Glutamatergic neuron (in vitro differentiated cells): Measurements from ENCODE around the gene CATSPERE. TPM values are rescaled to one million over a fixed set of nuclear protein-coding genes. Genes with fewer than 3 reads are reported as not detected.

Experiments used
- DNase-seq: peaks from one replicate; pipeline ENCODE4 v3.0.0; 2022
- H3K27ac Mint-ChIP-seq: one replicate; pipeline ENCODE4 v1.8.0; 2020; ENCODE audit warnings: mild to moderate bottlenecking, mixed read lengths, inconsistent platforms; ENCODE audit not compliant: unreplicated experiment
- H3K27me3 Mint-ChIP-seq: one replicate; pipeline ENCODE4 v1.8.0; 2020; ENCODE audit warnings: mild to moderate bottlenecking, moderate library complexity, mixed read lengths, inconsistent platforms; ENCODE audit not compliant: unreplicated experiment
- H3K36me3 Mint-ChIP-seq: one replicate; pipeline ENCODE4 v1.8.0; 2020; ENCODE audit warnings: mild to moderate bottlenecking, mixed read lengths, inconsistent platforms; ENCODE audit not compliant: unreplicated experiment
- H3K4me1 Mint-ChIP-seq: one replicate; pipeline ENCODE4 v1.8.0; 2020; ENCODE audit warnings: mild to moderate bottlenecking, low read depth, mixed read lengths, inconsistent platforms; ENCODE audit not compliant: unreplicated experiment
- H3K4me3 Mint-ChIP-seq: one replicate; pipeline ENCODE4 v1.8.0; 2020; ENCODE audit warnings: mild to moderate bottlenecking, mixed read lengths, inconsistent platforms; ENCODE audit not compliant: unreplicated experiment
- H3K9me3 Mint-ChIP-seq: one replicate; pipeline ENCODE4 v1.8.0; 2020; ENCODE audit warnings: mild to moderate bottlenecking, moderate library complexity, mixed read lengths, inconsistent platforms; ENCODE audit not compliant: unreplicated experiment
- CTCF ChIP-seq: fragments of 200-600 bp; sonication (generic); IDR thresholded peaks from one replicate; pipeline ENCODE4 v1.5.0; 2021; ENCODE audit not compliant: partially characterized antibody, unreplicated experiment
- total RNA-seq: library from RNA; stranded (reverse); fragmentation: NEBNext Ultra II Directional; extraction: Animal tissue kit (Norgen Biotek cat#: 25700); gene quantifications from one replicate; pipeline ENCODE4 v1.2.1, GENCODE V29; 2021; ENCODE audit not compliant: unreplicated experiment

Gene CATSPERE
- total RNA-seq, 1 donor from 2014 or later: 0.59 TPM

DNA sequence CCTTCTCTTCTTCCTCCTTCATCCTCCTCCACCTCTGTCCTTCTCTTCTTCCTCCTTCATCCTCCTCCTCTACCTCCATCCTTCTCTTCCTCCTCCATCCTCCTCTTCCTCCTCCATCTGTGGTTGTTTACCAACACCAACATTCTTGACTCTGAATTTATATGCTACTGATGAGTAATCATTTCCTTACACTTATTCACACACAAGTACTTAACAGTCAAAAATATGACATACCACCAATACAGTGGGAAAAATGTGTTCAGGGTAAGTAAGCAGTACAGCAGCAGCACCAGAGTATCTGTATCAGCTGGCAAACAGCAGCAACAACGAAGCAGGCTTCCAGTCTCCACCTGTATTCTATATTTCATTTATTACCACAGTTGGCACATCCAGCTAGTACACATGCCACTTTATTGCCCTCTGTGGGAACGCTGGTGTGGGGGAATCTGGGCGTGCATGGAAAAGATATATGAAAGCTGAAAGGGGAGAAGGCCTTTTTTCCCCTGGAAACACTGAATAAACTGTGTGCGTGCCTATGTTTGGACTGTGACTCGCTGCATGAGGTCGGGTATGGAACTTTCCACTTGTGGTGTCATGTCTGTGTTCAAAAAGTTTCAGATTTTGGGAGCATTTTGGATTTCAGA, 25.4 kb upstream of the CATSPERE start:
- Mint-ChIP-seq H3K27ac (no peak overlapping the region), H3K36me3 (no peaks in the 10 kb centered on the region), H3K9me3 (no peaks in the 10 kb centered on the region), H3K27me3 (no peaks in the 10 kb centered on the region), H3K4me3 (no peak overlapping the region), H3K4me1 (no peaks in the 10 kb centered on the region)
- no peak for DNase-seq
- no peak for TF ChIP-seq CTCF

GRCh38 chr1:244436336-244437085, 24.6 kb upstream of the CATSPERE start:
- Mint-ChIP-seq H3K9me3 (no peaks in the 10 kb centered on the region), H3K36me3 (no peaks in the 10 kb centered on the region), H3K4me1 (no peaks in the 10 kb centered on the region), H3K27me3 (no peaks in the 10 kb centered on the region), H3K27ac (no peak overlapping the region), H3K4me3 (no peak overlapping the region)
- TF ChIP-seq CTCF: no peak
- DNase-seq: no peak

DNA sequence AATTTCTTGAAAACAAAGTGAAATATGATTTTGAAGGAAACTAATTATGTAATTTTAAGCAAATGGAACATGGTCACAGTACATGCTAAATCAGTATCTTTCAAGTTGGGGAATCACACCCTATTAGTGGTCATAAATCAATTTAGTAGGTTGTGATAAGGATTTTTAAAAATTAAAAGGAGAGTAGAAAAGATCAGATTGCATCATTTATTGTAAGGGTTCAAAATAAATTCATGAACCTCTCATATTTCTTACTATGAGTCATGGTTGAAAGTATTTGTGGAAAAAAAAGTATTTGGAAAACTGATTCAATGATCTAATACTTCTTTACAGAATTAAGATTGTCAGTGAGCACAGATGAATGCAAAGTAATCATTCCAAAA, 24.0 kb upstream of the CATSPERE start:
- no peak for TF ChIP-seq CTCF
- H3K36me3 Mint-ChIP-seq: no peaks in the 10 kb centered on the region
- H3K27ac Mint-ChIP-seq: no peak overlapping the region
- no peaks in the 10 kb centered on the region for H3K4me1 Mint-ChIP-seq
- H3K9me3 Mint-ChIP-seq: no peaks in the 10 kb centered on the region
- H3K27me3 Mint-ChIP-seq: no peaks in the 10 kb centered on the region
- DNase-seq: no peak
- H3K4me3 Mint-ChIP-seq: no peak overlapping the region

GRCh38 chr1:244439391-244440032, 21.6 kb upstream of the CATSPERE start:
- H3K27me3 Mint-ChIP-seq: no peaks in the 10 kb centered on the region
- H3K4me1 Mint-ChIP-seq: no peaks in the 10 kb centered on the region
- H3K36me3 Mint-ChIP-seq: no peaks in the 10 kb centered on the region
- H3K9me3 Mint-ChIP-seq: no peaks in the 10 kb centered on the region
- DNase-seq: no peak
- no peak for TF ChIP-seq CTCF
- H3K27ac Mint-ChIP-seq: no peak overlapping the region
- H3K4me3 Mint-ChIP-seq: no peak overlapping the region

DNA sequence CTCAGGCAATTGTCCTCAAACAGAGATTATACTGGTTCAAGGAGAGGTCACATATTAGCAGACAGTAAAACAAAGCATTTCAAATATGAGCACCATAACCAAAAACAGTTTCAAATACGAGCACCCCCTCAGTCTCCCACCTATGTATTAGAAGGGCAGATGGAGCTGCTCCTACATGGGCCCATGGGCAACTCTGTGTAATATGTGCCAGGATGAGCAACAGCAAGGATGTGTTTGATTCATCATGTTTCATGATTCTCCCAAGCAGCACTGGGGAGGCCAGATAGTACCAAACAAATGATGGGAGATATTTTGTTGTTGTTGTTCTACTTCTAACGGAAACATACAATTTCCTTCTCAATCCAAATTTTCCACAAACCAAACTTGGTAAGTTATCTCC, 18.2 kb upstream of the CATSPERE start:
- no peaks in the 10 kb centered on the region for H3K27me3 Mint-ChIP-seq
- no peak for DNase-seq
- TF ChIP-seq CTCF: no peak
- H3K9me3 Mint-ChIP-seq: no peaks in the 10 kb centered on the region
- H3K4me1 Mint-ChIP-seq: peaks cover 12% of the 10 kb centered on the region
- no peak overlapping the region for H3K4me3 Mint-ChIP-seq
- no peak overlapping the region for H3K27ac Mint-ChIP-seq
- H3K36me3 Mint-ChIP-seq: no peaks in the 10 kb centered on the region
